ENCODE data around the gene CDKL5. TPM values are rescaled to one million over a fixed set of nuclear protein-coding genes. Genes with fewer than 3 reads are reported as not detected.

The CDKL5 gene
- total and polyA plus RNA-seq, 12 donors: 0.40 to 13.8 (median 7.4) TPM

GRCh38 chrX:18647621-18648020, 222.2 kb downstream of the CDKL5 start:
- Histone ChIP-seq H3K9me3 (replicated peaks in 1 of 3) (no peaks in the 10 kb centered on the region), H3K4me3 (no peak overlapping the region), H3K27ac (no peak overlapping the region), H3K27me3 (no peaks in the 10 kb centered on the region), H3K36me3 (replicated peaks in 1 of 2) (no peaks in the 10 kb centered on the region), H3K4me1 (replicated peaks in 1 of 2) (no peaks in the 10 kb centered on the region)
- TF ChIP-seq POLR2A (IDR thresholded peaks at IDR 0.05) (no peak), CTCF (IDR thresholded peaks at IDR 0.05) (no peak)
- WGBS, 4 donors: 61 to 76% (median 70%) methylated on average over 4 of the region's 4 CpGs
- intact Hi-C loops (cut with DNase I): no loop called here
- no peak for DNase-seq

- TF ChIP-seq POLR2A (IDR thresholded peaks at IDR 0.05) (no peak), CTCF (IDR thresholded peaks at IDR 0.05) (no peak)
- Histone ChIP-seq H3K27me3 (no peaks in the 10 kb centered on the region), H3K36me3 (replicated peaks in 1 of 2) (no peaks in the 10 kb centered on the region), H3K27ac (no peak overlapping the region), H3K4me3 (no peak overlapping the region), H3K4me1 (replicated peaks in 1 of 2) (no peaks in the 10 kb centered on the region), H3K9me3 (replicated peaks in 1 of 3) (no peaks in the 10 kb centered on the region)
- WGBS, 4 donors: 45 to 86% (median 74%) methylated on average over 2 to 9 of the region's 9 CpGs
- intact Hi-C loops (cut with DNase I): no loop called here
- no peak for DNase-seq
Measured at GRCh38 chrX:18649498-18649951, 224.1 kb downstream of the CDKL5 start.

- H3K4me1 ChIP-seq (replicated peaks in 1 of 2): no peaks in the 10 kb centered on the region
- H3K27me3 ChIP-seq: no peaks in the 10 kb centered on the region
- H3K9me3 ChIP-seq (replicated peaks in 1 of 3): no peaks in the 10 kb centered on the region
- WGBS, 4 donors: 85 to 92% (median 91%) methylated on average over 5 to 6 of the region's 6 CpGs
- TF ChIP-seq CTCF (IDR thresholded peaks at IDR 0.05): no peak
- TF ChIP-seq POLR2A (IDR thresholded peaks at IDR 0.05): no peak
- H3K27ac ChIP-seq: no peak overlapping the region
- intact Hi-C loops (cut with DNase I): no loop called here
- H3K36me3 ChIP-seq (replicated peaks in 1 of 2): no peaks in the 10 kb centered on the region
- H3K4me3 ChIP-seq: no peak overlapping the region
- DNase-seq: no peak
Measured at GRCh38 chrX:18650662-18651061, 225.3 kb downstream of the CDKL5 start.

- Histone ChIP-seq H3K27ac (no peak overlapping the region), H3K4me3 (no peak overlapping the region), H3K36me3 (replicated peaks in 1 of 2) (no peaks in the 10 kb centered on the region), H3K9me3 (replicated peaks in 1 of 3) (no peaks in the 10 kb centered on the region), H3K4me1 (replicated peaks in 1 of 2) (no peaks in the 10 kb centered on the region), H3K27me3 (no peaks in the 10 kb centered on the region)
- no peak for DNase-seq
- intact Hi-C loops (cut with DNase I): no loop called here
- no peak for TF ChIP-seq CTCF (IDR thresholded peaks at IDR 0.05)
- no peak for TF ChIP-seq POLR2A (IDR thresholded peaks at IDR 0.05)
Measured at GRCh38 chrX:18652636-18653035, 227.2 kb downstream of the CDKL5 start.

Data from adrenal gland (tissue), 12 donors.